ENCODE results near the gene PPP1R2B. TPM values are rescaled to one million over a fixed set of nuclear protein-coding genes. Genes with fewer than 3 reads are reported as not detected.

PPP1R2B gene
- total RNA-seq, 1 donor from 2014 or later = not detected

GRCh38 chr5:156892223-156892622 lies 42.1 kb downstream of the PPP1R2B start:
- no peaks in the 10 kb centered on the region for H3K27me3 Mint-ChIP-seq (ENCODE audit: low read depth)
- H3K4me1 Mint-ChIP-seq = peaks cover 8% of the 10 kb centered on the region
- H3K27ac Mint-ChIP-seq (ENCODE audit: unreplicated experiment) = no peak overlapping the region
- H3K9me3 Mint-ChIP-seq = peaks cover 2% of the 10 kb centered on the region
- no peaks in the 10 kb centered on the region for H3K36me3 Mint-ChIP-seq (ENCODE audit: low read depth)
- no peak for TF ChIP-seq CTCF (conservative IDR thresholded peaks at IDR 0.05)
- DNase-seq (ENCODE audit: low read depth, low spot score) = no peak
- no peak overlapping the region for H3K4me3 Mint-ChIP-seq

- H3K4me1 Mint-ChIP-seq = peaks cover 8% of the 10 kb centered on the region
- DNase-seq (ENCODE audit: low read depth, low spot score) = no peak
- H3K27me3 Mint-ChIP-seq (ENCODE audit: low read depth) = no peaks in the 10 kb centered on the region
- H3K27ac Mint-ChIP-seq (ENCODE audit: unreplicated experiment) = no peak overlapping the region
- no peak overlapping the region for H3K4me3 Mint-ChIP-seq
- H3K36me3 Mint-ChIP-seq (ENCODE audit: low read depth) = no peaks in the 10 kb centered on the region
- peaks cover 2% of the 10 kb centered on the region for H3K9me3 Mint-ChIP-seq
- no peak for TF ChIP-seq CTCF (conservative IDR thresholded peaks at IDR 0.05)
These were observed 42.8 kb downstream of the PPP1R2B start for GRCh38 chr5:156892864-156893263.

GRCh38 chr5:156893517-156893916 lies 43.4 kb downstream of the PPP1R2B start:
- Mint-ChIP-seq H3K4me1 (peaks cover 8% of the 10 kb centered on the region), H3K27ac (ENCODE audit: unreplicated experiment) (no peak overlapping the region), H3K9me3 (peaks cover 2% of the 10 kb centered on the region), H3K27me3 (ENCODE audit: low read depth) (no peaks in the 10 kb centered on the region), H3K4me3 (no peak overlapping the region), H3K36me3 (ENCODE audit: low read depth) (no peaks in the 10 kb centered on the region)
- TF ChIP-seq CTCF (conservative IDR thresholded peaks at IDR 0.05) = no peak
- DNase-seq (ENCODE audit: low read depth, low spot score) = no peak

GRCh38 chr5:156896546-156896945 lies 46.5 kb downstream of the PPP1R2B start:
- Mint-ChIP-seq H3K9me3 (peaks cover 2% of the 10 kb centered on the region), H3K4me1 (peaks cover 8% of the 10 kb centered on the region), H3K27me3 (ENCODE audit: low read depth) (no peaks in the 10 kb centered on the region), H3K27ac (ENCODE audit: unreplicated experiment) (no peak overlapping the region), H3K36me3 (ENCODE audit: low read depth) (no peaks in the 10 kb centered on the region), H3K4me3 (no peak overlapping the region)
- no peak for DNase-seq (ENCODE audit: low read depth, low spot score)
- no peak for TF ChIP-seq CTCF (conservative IDR thresholded peaks at IDR 0.05)

Other genes starting within 250 kb of the PPP1R2B start
- gene TIMD4, start 112.9 kb downstream of the PPP1R2B start, total RNA-seq = not detected in 2 replicates
- gene HAVCR1, start 208.8 kb downstream of the PPP1R2B start, total RNA-seq = not detected in 2 replicates